Stimulated activated CD8-positive, alpha-beta memory T cell treated with anti-CD3 and anti-CD28 coated beads, Interleukin-7, amount 100 ng/mL, for 1 hour (primary cell): ENCODE results near the gene FAM47E.

Experiments
- DNase-seq, 2 donors: peaks; one replicate each; pipeline ENCODE4 v3.0.0-alpha.2; 2020; ENCODE audit warnings: low read depth in 2 of 2

FAM47E gene

DNA sequence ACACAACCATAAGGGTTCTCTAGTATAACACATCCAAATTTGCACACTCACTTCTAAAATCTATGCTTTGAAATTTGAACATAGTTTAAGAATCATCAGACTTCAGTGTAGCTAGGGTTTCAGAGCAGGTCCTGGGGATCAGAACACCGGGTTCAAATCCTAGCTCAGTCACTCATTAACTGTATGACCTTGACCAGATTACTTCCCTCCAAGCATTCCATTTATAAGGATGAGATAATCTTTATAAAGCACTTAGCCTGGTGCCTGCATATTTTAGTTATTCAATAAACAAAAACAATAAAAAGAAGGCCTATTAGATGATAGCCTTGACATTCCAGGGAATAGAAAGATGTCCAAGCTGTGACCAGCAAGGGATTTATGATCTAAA, 50.2 kb downstream of the FAM47E start:
- DNase-seq: no peak

DNA sequence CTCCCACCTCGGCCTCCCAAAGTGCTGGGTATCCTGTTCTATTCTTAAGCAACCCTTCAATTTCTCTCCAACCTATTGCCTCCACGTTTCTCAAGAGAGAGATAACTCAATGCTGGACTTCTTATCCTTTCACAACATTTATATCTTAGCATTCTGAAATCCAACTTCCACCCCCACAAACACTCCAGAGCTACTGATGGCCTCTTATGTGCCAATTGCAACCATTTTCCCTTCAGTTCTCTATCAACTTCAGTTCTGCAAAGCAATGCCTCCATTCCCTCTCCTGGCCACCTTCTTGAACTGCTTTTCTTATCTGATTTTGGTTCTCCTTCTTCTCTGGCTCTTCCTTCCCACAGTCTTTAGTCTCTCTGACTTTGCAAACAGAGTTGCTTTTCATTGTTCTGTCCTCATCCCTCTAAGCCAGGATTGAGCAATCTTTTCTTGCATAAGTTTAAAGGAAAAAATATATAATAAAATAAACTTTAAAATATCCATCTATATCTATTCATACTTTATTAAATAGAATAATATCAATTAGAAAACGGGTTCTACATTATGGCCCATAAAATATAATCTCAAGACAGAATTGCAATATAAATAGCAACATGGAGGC, 51.4 kb downstream of the FAM47E start:
- no peak for DNase-seq

DNA sequence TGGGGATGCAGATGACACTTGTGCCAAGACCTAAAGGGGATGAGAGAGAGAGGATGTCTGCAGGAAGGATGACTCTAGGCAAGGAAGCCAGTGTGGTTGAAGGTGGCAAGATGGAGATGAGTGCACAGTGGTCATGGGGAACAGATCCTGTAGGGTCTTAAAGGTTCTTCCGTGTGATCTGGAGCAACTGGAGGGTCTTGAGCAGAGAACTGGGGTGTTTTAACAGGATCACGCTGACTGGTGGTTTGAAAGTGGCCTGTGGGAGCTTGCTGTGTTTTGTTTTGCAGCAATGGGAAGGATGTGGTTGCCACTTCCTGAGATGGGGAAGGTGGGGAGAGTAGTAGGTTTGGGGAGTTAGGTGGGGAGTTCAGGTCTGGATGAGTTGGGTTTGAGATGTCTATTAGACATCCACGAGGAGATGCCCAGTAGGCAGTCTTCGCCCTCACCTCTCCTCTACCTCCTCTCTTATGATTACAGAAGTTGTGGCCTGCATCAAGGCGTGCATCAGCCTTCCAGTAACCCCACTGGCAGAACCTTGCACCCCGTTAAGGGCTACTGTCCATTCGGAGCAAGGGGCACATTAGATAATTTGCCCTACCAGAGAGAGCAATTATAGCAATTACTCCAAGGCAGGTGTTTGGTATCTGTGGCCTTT, 53.6 kb downstream of the FAM47E start:
- DNase-seq: no peak

DNA sequence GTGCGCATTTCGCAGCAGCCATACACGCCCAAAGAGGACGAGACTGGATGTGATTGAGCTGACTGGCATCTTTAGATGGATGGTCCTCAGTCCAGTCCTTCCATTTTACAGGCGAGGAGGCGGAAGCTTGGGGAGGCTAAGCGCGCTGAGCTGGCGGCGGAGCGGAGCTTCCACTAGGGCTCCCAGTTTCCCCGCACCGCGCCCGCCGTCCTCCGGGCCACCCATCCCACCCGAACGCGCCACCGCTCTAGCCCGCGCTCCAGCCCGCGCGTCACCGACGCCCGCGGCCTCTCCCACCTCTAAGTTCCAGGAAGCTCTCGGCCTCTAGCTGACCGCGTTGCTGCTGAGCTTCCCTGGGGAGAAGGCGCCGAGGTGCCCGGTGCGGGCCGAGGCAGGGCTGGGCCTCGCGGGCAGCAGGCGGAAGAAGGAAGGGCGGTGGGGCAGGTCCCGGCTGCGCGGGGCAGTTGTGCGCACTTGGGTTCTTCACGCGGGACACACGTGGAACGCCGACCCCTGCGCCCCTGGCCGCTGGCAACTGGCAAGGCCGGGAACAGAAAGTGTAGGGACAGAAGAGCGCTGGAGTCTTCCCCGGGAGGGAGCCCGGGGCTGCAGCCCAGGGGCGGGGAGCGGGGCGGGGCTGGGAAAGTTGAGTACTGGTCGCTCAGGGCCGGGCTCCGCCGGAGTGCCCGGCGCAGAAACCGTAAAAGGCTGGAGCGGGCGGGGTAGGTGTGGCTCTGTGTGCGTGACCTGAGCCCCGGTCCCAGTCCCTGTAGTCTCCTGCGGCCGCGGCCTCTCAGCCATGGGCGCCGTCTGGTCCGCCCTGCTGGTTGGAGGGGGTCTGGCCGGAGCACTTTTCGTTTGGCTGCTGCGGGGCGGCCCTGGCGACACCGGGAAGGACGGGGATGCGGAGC, 54.7 kb downstream of the FAM47E start, which contains the start of gene STBD1:
Gene STBD1 (plus strand): TSS at position 763 of the 911 bp plus-strand sequence. CDS start 37 bp downstream, at position 800.
- no peak for DNase-seq

DNA sequence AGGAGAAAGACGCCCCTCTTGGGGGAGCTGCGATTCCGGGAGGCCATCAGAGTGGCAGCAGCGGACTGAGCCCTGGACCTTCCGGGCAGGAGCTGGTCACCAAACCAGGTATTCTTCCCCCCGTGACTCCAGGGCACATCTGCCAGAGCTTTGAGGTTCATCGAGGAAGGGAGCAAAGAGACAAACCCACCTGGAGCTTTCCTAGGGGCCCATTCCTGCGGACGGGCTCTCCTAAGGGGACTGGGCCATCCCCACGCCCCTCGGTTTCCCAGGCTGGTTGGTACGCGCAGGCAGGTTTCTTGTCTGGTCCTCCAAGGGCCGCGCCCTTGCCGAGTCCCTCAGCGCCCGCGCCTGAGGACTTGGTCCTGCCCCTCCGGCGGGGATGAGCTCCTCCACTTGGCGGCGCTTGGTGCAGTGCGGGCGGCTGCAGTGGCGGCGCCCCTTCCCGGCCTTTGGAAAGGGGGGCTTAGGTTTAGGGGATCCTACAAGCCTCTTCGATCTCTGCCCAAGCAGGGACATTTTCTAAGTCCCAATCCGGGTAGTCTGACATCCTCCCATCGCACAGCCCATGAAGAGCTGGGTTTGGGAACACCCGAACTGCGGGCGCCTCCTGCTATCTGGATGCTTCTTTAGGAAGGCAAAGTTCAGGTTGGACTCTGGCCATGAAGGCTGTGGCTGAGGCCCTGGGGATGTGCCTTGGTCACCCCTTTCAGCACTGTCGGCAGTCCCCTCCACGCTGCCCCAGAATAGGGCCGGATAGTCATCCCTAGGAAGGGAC, 55.5 kb downstream of the FAM47E start:
- DNase-seq: no peak

DNA sequence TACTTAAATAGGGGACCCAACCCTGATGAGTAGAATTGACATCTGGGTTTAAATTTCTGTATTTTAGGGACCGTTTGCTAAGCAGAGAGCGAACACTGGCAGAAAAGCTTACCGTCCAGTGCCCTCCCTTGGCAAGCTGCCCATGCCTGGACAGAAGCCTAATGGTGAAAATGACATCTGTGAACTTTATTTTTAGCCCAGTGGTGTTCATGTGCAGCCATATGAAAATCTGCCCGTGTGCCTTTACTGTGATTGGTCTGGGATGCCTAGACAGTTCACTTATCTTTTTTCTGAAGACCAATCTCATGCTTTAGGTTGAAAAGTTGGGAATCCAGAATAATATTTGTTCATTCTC, 56.1 kb downstream of the FAM47E start:
- no peak for DNase-seq

DNA sequence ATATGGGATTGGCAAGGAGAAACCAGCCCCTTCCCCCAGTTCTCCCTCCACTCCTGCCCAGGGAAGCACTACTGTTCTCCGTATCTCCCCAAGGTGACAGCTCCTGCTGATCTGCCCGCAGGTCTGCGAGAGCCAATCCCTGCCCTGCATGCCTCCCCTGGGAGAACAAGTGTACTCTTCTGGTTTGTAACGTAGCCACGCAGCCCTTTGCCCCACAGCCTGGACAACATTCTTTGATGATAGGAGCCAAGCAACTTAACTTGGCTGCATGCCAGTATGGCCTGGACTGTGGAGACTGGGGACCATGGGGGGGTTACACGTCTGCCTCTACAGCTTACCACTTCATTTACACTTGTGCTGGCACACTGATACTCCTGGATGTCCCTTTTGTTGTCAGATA, 57.0 kb downstream of the FAM47E start:
- DNase-seq: no peak

DNA sequence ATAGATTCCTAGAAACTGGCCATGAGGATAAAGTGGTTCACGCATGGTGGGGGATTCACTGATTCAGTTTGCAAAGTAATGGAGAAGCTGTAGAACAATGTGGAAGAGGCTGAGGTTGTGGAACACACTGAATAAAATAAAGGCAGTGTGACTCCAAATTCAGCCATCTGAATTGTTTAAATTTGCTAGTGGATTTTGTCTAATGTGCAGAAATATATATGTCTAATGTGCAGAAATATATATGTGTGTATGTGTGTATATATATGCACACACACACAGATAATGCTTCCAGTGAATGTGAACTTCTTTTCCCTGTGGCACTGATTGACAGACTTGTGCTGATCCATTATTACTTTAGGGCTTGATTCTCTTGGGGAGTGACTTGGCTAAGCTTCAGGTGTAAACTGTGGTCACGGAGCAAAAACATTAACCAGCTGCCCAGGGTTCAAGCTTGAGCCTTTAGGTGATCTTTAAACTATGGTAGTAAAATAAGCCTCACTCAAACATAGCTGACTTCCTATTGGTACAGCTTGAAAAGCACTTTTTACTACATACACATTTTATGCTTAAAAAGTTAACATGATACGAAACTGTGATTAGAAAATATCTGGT, 58.5 kb downstream of the FAM47E start:
- DNase-seq: no peak

DNA sequence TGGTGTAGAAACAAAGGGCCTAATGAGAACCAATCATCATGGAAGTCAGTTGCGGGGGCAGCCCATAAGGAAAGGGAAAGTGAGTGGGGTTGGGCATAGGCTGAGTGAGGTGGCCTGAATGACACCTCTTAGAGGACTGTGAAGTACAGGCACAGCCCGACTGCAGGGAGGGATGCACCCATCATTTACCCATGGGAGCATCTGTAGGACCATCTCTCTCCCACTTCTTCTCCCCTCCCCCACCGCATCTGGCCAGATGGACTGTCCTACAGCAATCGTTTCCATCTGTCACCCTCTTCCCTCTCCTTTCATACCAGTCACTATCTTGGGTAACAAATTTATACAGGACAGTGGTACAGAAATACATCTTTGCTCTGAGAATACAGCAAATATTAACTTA, 59.2 kb downstream of the FAM47E start:
- DNase-seq: no peak

DNA sequence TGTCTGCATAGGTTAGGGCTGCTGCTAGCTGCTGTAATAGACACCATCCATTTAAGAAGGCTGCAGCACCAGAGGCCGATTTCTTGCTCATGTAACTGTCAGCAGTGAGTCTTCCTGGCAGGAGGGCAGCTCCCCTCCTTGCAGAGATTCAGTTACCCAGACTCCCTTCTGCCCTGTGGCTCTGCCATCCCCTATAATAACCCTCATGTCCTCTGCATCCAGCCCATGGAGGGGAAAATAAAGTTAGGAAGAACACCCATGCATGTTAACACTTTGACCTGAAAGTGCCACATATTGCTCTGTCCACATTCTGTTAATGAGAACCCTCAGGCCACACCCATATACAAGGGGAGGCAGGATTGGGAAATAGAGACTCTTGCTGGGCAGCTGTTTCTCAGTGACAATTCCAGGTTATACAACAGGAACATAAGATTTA, 60.4 kb downstream of the FAM47E start:
- no peak for DNase-seq

DNA sequence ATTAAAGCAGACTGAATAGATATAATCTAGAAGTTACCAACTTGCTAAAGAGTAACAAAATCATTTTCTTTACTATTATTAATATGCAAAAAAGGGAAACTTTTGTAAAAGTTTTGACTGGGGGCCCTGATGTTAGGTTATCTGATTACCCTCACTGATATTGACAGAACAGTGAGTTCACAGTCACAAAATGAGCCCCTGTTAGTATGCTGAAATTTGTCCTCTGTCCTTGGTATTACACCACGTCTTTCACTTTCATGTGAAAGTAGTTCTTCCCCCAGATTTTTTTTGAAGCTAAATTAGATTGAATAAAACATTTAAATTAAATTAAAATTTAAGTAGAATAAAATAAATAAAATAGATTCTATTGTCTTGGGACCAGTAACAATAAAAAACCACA, 60.9 kb downstream of the FAM47E start:
- DNase-seq: no peak

DNA sequence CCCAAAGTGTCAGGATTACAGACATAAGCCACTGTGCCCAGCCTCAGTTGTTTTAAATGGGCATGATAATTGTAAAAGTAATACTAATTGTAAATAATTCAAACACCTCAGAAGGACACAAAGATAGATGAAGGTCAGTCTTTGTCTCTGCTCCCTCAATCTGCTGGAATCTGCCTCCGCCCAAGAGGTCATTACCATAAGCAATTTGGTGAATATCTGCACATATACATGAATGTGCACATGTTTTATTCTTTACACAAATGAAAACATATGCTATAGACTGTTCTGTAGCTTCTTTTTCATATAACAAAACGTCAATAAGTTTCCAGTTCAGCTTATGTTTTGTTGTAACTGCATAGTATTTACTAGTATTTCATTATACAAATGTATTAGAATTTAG, 62.0 kb downstream of the FAM47E start:
- no peak for DNase-seq

DNA sequence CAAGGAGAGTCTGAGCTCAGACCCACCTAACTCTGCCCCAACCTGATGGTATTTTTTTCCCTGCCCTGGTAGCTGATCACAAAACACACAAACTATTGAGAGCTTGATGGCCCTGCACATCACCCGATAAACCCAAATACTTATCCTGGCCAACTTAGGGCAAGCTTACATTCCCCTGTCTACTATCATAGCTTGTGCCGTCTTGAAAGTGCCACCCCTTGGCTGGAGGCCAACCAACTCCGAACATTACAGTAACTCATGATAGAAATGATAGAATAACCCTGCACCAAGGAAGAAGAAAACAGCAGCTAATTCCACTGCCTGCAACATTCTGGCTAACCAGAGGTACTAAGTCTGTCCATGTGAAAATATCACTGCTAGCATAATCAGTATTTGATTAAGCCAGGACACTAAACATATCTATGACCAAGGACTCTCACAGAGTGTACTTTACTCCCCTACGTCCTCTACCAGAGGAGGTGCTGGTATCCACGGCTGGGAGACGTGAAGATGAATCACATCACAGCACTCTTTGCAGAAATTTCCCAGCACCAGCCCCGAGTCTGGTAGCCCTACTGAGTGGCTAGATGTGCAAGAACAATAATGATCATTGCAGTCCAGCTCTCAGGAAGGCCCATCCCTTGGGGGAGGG, 63.9 kb downstream of the FAM47E start:
- no peak for DNase-seq

DNA sequence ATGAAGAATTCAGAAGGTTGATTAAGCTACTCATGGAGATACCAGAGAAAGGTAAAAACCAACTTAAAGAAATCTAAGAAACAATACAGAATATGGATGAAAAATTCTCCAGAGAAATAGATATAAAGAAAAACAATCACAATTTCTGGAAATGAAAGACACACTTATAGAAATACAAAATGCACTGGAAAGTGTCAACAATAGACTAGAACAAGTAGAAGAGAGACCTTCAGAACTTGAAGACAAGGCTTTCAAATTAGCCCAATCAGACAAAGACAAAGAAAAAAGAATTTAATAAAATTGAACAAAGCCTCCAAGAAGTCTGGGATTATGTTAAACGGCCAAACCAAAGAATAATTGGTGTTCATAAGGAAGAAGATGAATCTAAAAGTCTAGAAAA, 64.6 kb downstream of the FAM47E start:
- no peak for DNase-seq

DNA sequence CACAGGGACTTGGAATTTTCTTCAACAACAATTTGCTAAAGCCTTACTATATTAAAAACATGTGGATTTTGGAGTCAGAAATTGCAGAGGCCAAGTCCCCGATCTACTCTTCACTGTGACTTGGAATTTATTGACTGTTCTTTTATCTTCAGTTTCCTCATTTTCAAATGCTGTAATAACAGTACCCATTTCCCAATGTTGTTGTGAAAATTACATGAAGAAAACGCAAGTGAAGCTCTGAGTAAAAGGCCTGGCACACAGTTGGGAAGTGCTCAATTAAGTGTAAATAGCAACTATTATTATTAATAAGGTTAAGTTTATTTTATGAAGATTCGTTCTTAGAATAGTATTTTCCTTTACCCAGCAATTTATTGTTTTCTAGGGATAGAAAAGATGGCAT, 70.7 kb downstream of the FAM47E start:
- DNase-seq: no peak

DNA sequence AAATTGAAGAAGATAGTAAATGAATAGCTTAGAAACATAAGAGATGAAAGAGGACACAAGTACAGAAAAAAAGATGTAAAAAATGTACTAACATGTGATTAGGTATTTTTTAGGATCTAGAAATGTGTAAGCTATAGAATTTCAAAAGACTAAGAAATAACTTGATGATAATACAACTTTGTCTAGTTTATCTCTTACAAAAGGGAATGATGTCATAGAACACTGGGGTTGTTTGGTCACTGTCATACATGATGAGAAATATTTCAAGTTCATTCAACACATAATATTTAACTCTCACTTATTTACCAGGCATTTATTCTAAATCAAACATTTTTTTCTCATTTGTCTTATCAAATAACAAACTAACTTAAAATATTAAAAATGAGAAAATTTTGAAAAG, 73.6 kb downstream of the FAM47E start:
- DNase-seq: no peak

DNA sequence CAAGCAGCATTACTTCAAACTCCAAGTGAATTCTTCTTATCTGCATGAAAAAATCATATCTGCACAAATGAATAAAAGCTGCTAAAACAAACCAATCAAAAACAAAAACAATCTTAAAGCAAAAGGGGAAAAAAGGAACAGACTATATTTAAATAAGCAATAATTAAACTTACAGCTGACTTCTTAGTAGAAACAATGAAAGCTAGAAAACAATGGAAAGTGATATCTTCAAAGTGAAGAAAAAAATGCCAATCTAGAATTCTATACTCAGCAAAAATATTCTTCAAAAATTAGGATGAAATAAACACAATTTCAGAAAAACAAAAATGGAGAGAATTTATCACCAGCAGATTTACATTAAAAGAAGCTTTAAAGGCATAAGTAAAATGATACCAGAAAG, 75.0 kb downstream of the FAM47E start:
- no peak for DNase-seq
